ENCODE data around the gene HES6. TPM values are rescaled to one million over a fixed set of nuclear protein-coding genes. Genes with fewer than 3 reads are reported as not detected.
"Not testable (repeated sequence)": the region's sequence is repeated elsewhere in the genome, so short reads cannot be mapped to it uniquely, and the experiment has no call there.

Gene HES6
- total and polyA plus RNA-seq, 2 donors (not counting 1 experiment from before 2014, with no cell fraction given): 0.82 to 4.1 TPM

DNA sequence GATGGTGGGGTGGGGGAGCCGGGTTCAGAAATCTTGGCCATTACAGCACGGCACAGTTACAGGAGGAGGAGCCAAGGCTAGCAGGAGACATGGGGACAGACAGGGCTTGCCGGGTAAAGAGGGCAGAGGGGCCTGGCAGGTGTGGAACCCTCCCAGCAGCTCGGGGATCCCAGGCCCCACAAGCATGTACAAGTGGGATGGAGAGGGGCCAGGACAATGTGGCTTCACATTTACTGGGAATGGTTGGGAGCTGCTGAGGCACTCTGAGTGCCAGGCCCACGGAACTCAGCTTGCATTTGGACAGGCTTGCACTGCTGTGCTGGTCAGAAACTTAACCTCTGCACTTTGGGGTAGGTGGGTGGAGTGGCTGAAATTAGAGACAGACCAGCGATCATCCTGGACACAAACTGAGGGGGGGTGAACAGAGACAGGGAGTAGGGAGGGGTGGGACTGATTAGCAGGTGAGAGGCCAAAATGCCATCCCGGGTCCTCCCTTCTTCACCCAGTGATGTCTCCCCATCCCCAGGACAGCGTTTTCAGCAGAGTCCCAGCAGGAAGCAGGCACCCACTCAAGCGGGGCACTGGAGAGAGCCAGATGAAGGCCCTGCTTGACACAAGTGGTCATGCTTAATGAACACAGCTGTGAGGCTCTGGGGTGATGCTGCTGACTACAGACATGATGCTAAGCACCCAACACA, 38.9 kb upstream of the HES6 start:
- H3K4me2 ChIP-seq (ENCODE audit: extremely low read depth, insufficient read depth, low read length): no peak overlapping the region
- no peak for DNase-seq (ENCODE audit: low read depth in 2 of 2)
- no peak overlapping the region for H3K9ac ChIP-seq (ENCODE audit: insufficient read depth, low read length)
- no peaks in the 10 kb centered on the region for H3K27me3 ChIP-seq (ENCODE audit: control insufficient read depth, insufficient read depth, low read length)
- no peak overlapping the region for H3K27ac ChIP-seq (ENCODE audit: insufficient read depth, low read length)
- no peaks in the 10 kb centered on the region for H4K20me1 ChIP-seq (ENCODE audit: control insufficient read depth, extremely low read depth, insufficient read depth, low read length)
- H3K4me1 ChIP-seq (ENCODE audit: control insufficient read depth, extremely low read depth, insufficient read depth, low read length): no peaks in the 10 kb centered on the region
- no peak overlapping the region for H3K4me3 ChIP-seq (replicated peaks in 1 of 4; ENCODE audit: control extremely low read depth in 1 of 4, insufficient read depth in 1 of 4, low read depth in 3 of 4, low read length in 4 of 4)
- TF ChIP-seq, protein P1, sequence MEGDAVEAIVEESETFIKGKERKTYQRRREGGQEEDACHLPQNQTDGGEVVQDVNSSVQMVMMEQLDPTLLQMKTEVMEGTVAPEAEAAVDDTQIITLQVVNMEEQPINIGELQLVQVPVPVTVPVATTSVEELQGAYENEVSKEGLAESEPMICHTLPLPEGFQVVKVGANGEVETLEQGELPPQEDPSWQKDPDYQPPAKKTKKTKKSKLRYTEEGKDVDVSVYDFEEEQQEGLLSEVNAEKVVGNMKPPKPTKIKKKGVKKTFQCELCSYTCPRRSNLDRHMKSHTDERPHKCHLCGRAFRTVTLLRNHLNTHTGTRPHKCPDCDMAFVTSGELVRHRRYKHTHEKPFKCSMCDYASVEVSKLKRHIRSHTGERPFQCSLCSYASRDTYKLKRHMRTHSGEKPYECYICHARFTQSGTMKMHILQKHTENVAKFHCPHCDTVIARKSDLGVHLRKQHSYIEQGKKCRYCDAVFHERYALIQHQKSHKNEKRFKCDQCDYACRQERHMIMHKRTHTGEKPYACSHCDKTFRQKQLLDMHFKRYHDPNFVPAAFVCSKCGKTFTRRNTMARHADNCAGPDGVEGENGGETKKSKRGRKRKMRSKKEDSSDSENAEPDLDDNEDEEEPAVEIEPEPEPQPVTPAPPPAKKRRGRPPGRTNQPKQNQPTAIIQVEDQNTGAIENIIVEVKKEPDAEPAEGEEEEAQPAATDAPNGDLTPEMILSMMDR (conservative IDR thresholded peaks at IDR 0.05 in 1 of 2, IDR thresholded peaks at IDR 0.05 in 1 of 2; ENCODE audit: low read depth in 1 of 2, low read length in 2 of 2): no peak
- TF ChIP-seq EZH2 (IDR thresholded peaks at IDR 0.05; ENCODE audit: low read length, missing control alignments): no peak
- no peaks in the 10 kb centered on the region for H3K36me3 ChIP-seq (ENCODE audit: control insufficient read depth, insufficient read depth, low read length)
- H3K79me2 ChIP-seq (ENCODE audit: control insufficient read depth, insufficient read depth, low read length): no peaks in the 10 kb centered on the region
- H3K9me3 ChIP-seq (ENCODE audit: control insufficient read depth, insufficient read depth, low read depth, low read length): no peaks in the 10 kb centered on the region
- no peak overlapping the region for H2AFZ ChIP-seq (ENCODE audit: low read length)

DNA sequence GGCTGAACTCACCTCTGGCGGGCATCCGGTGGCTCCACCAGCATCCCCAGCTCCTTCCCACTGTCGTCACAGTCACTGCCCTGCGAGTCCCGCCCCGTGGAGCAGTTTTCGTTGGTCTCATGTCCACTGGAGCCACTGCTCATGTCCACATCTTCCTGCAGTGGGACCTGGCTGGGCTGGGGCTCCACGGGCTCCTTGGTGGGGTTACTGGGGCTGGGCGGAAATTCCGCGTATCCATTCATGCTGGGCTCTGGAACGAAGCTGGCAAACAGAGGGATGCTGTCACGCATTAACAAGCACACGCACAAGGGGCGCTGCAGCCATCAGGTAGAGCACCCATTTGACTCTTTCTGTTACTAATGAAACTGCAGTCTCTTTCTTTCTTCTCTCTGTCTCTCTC, 37.9 kb upstream of the HES6 start:
- no peak for TF ChIP-seq EZH2 (IDR thresholded peaks at IDR 0.05; ENCODE audit: low read length, missing control alignments)
- TF ChIP-seq, protein P1 (conservative IDR thresholded peaks at IDR 0.05 in 1 of 2, IDR thresholded peaks at IDR 0.05 in 1 of 2; ENCODE audit: low read depth in 1 of 2, low read length in 2 of 2): no peak
- Histone ChIP-seq H3K4me3 (replicated peaks in 1 of 4; ENCODE audit: control extremely low read depth in 1 of 4, insufficient read depth in 1 of 4, low read depth in 3 of 4, low read length in 4 of 4) (no peak overlapping the region), H4K20me1 (ENCODE audit: control insufficient read depth, extremely low read depth, insufficient read depth, low read length) (no peaks in the 10 kb centered on the region), H3K9me3 (ENCODE audit: control insufficient read depth, insufficient read depth, low read depth, low read length) (no peaks in the 10 kb centered on the region), H3K27me3 (ENCODE audit: control insufficient read depth, insufficient read depth, low read length) (no peaks in the 10 kb centered on the region), H3K79me2 (ENCODE audit: control insufficient read depth, insufficient read depth, low read length) (no peaks in the 10 kb centered on the region), H2AFZ (ENCODE audit: low read length) (no peak overlapping the region), H3K4me2 (ENCODE audit: extremely low read depth, insufficient read depth, low read length) (no peak overlapping the region), H3K36me3 (ENCODE audit: control insufficient read depth, insufficient read depth, low read length) (no peaks in the 10 kb centered on the region), H3K9ac (ENCODE audit: insufficient read depth, low read length) (no peak overlapping the region), H3K4me1 (ENCODE audit: control insufficient read depth, extremely low read depth, insufficient read depth, low read length) (no peaks in the 10 kb centered on the region), H3K27ac (ENCODE audit: insufficient read depth, low read length) (no peak overlapping the region)
- DNase-seq (ENCODE audit: low read depth in 2 of 2): no peak

- Histone ChIP-seq H3K79me2 (ENCODE audit: control insufficient read depth, insufficient read depth, low read length) (no peaks in the 10 kb centered on the region), H3K4me1 (ENCODE audit: control insufficient read depth, extremely low read depth, insufficient read depth, low read length) (no peaks in the 10 kb centered on the region), H3K27me3 (ENCODE audit: control insufficient read depth, insufficient read depth, low read length) (no peaks in the 10 kb centered on the region), H3K27ac (ENCODE audit: insufficient read depth, low read length) (no peak overlapping the region), H4K20me1 (ENCODE audit: control insufficient read depth, extremely low read depth, insufficient read depth, low read length) (no peaks in the 10 kb centered on the region), H3K4me3 (replicated peaks in 1 of 4; ENCODE audit: control extremely low read depth in 1 of 4, insufficient read depth in 1 of 4, low read depth in 3 of 4, low read length in 4 of 4) (no peak overlapping the region), H3K4me2 (ENCODE audit: extremely low read depth, insufficient read depth, low read length) (no peak overlapping the region), H3K9me3 (ENCODE audit: control insufficient read depth, insufficient read depth, low read depth, low read length) (no peaks in the 10 kb centered on the region), H3K36me3 (ENCODE audit: control insufficient read depth, insufficient read depth, low read length) (peaks cover 2% of the 10 kb centered on the region), H2AFZ (ENCODE audit: low read length) (no peak overlapping the region), H3K9ac (ENCODE audit: insufficient read depth, low read length) (no peak overlapping the region)
- DNase-seq (ENCODE audit: low read depth in 2 of 2): no peak
- TF ChIP-seq EZH2 (IDR thresholded peaks at IDR 0.05; ENCODE audit: low read length, missing control alignments): no peak
- TF ChIP-seq, protein P1 (conservative IDR thresholded peaks at IDR 0.05 in 1 of 2, IDR thresholded peaks at IDR 0.05 in 1 of 2; ENCODE audit: low read depth in 1 of 2, low read length in 2 of 2): no peak
Measured at GRCh38 chr2:238274152-238274865, 34.5 kb upstream of the HES6 start.

DNA sequence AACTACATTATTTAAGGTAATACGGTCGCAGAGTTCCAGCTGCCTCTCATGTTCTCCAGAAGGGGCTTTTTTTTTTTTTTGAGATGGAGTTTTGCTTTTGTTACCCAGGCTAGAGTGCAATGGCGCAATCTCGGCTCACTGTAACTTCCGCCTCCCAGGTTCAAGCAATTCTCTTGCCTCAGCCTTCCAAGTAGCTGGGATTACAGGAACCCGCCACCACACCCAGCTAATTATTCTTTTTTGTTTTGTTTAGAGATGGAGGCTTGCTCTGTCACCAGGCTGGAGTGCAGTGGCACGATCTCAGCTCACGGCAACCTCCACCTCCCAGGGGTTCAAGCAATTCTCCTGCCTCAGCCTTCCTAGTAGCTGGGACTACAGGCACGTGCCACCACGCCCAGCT, 33.6 kb upstream of the HES6 start:
- not testable (repeated sequence) for H2AFZ ChIP-seq (ENCODE audit: low read length); H3K79me2 ChIP-seq (ENCODE audit: control insufficient read depth, insufficient read depth, low read length); H4K20me1 ChIP-seq (ENCODE audit: control insufficient read depth, extremely low read depth, insufficient read depth, low read length); H3K9me3 ChIP-seq (ENCODE audit: control insufficient read depth, insufficient read depth, low read depth, low read length); H3K4me3 ChIP-seq (replicated peaks in 1 of 4; ENCODE audit: control extremely low read depth in 1 of 4, insufficient read depth in 1 of 4, low read depth in 3 of 4, low read length in 4 of 4); DNase-seq (ENCODE audit: low read depth in 2 of 2); H3K4me1 ChIP-seq (ENCODE audit: control insufficient read depth, extremely low read depth, insufficient read depth, low read length); H3K27ac ChIP-seq (ENCODE audit: insufficient read depth, low read length); H3K27me3 ChIP-seq (ENCODE audit: control insufficient read depth, insufficient read depth, low read length); H3K36me3 ChIP-seq (ENCODE audit: control insufficient read depth, insufficient read depth, low read length); H3K4me2 ChIP-seq (ENCODE audit: extremely low read depth, insufficient read depth, low read length); H3K9ac ChIP-seq (ENCODE audit: insufficient read depth, low read length)

Measured in fibroblast of lung (primary cell).